ENCODE measurements around the gene HM13. TPM values are rescaled to one million over a fixed set of nuclear protein-coding genes. Genes with fewer than 3 reads are reported as not detected.
A peak's percentile ranks its signal among the peaks of the same experiment; 100 is the strongest.

Gene HM13
- total and polyA plus RNA-seq, 2 of the 13 experiments (the other 11 are each of a cell fraction or from before 2014, with no cell fraction given): 118 to 243 TPM

DNA sequence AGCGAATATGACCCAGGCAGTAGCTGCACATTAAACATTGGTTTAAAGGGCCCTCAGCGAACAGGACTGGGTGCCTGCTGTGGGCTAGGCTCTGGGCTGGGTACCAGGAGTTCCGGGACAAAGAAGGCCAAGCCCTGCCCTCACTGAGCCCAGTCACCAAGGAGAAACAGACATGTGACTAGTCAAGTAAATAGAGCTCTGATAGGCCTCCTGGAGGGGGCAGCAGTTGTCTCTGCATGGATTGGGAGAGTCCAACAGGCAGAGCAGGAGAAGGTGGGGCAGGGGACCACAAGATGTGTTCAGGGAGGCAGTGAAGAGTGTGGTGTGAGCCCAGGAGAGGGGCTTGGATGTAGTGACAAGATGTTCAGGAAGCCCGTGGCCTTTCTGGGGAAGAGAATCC, 3.1 kb downstream of the HM13 start (continued):
- TF ChIP-seq GMEB1 (CRISPR knock-in tag; IDR thresholded peaks at IDR 0.05; ENCODE audit: borderline replicate concordance) (no peak), TSC22D2 (CRISPR knock-in tag; IDR thresholded peaks at IDR 0.05; ENCODE audit: borderline replicate concordance) (no peak), MXD4 (CRISPR knock-in tag; IDR thresholded peaks at IDR 0.05) (no peak), KDM6A (CRISPR knock-in tag; IDR thresholded peaks at IDR 0.05; ENCODE audit: low read depth) (no peak), PTBP1 (IDR thresholded peaks at IDR 0.05; ENCODE audit: low read depth, low read length, poor library complexity, severe bottlenecking) (no peak), SOX13 (IDR thresholded peaks at IDR 0.05) (no peak), SOX13 (CRISPR knock-in tag; conservative IDR thresholded peaks at IDR 0.05 in 1 of 2, IDR thresholded peaks at IDR 0.05 in 1 of 2) (0 out of 4 replicates have a peak, but pooled peaks of 1 of the 2 experiments have one; percentile 49), ZNF205 (CRISPR knock-in tag; IDR thresholded peaks at IDR 0.05) (no peak), MLLT10 (CRISPR knock-in tag; IDR thresholded peaks at IDR 0.05) (no peak), ZNF3 (CRISPR knock-in tag; IDR thresholded peaks at IDR 0.05) (no peak), HMG20B (CRISPR knock-in tag; conservative IDR thresholded peaks at IDR 0.05) (no peak), ZNF431 (CRISPR knock-in tag; IDR thresholded peaks at IDR 0.05; ENCODE audit: borderline replicate concordance, low read depth) (no peak), RARA (CRISPR knock-in tag; IDR thresholded peaks at IDR 0.05) (no peak), EP300 (IDR thresholded peaks at IDR 0.05; ENCODE audit: low read depth in 2 of 2, low read length in 2 of 2) (no peak; a peak in 1 of 4 replicates), EP300 (CRISPR knock-in tag; IDR thresholded peaks at IDR 0.05; ENCODE audit: borderline replicate concordance) (no peak), PPARG (CRISPR knock-in tag; conservative IDR thresholded peaks at IDR 0.05) (no peak), ZNF616 (CRISPR knock-in tag; IDR thresholded peaks at IDR 0.05; ENCODE audit: low read depth) (no peak), HNF4A (CRISPR knock-in tag; IDR thresholded peaks at IDR 0.05) (peak; percentile 9; the same call in 1 of the 2 replicates), ZNF781 (CRISPR knock-in tag; IDR thresholded peaks at IDR 0.05; ENCODE audit: borderline replicate concordance, not compliant biosample characterization) (no peak), NFE2L2 (IDR thresholded peaks at IDR 0.05; ENCODE audit: low read length) (no peak), GPN1 (CRISPR knock-in tag; IDR thresholded peaks at IDR 0.05; ENCODE audit: borderline replicate concordance) (no peak), ZBTB21 (CRISPR knock-in tag; IDR thresholded peaks at IDR 0.05) (no peak), CHCHD3 (CRISPR knock-in tag; IDR thresholded peaks at IDR 0.05) (no peak), PRDM15 (CRISPR knock-in tag; IDR thresholded peaks at IDR 0.05) (no peak)
- TF ChIP-seq, protein P1, sequence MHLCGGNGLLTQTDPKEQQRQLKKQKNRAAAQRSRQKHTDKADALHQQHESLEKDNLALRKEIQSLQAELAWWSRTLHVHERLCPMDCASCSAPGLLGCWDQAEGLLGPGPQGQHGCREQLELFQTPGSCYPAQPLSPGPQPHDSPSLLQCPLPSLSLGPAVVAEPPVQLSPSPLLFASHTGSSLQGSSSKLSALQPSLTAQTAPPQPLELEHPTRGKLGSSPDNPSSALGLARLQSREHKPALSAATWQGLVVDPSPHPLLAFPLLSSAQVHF (CRISPR knock-in tag; IDR thresholded peaks at IDR 0.05): no peak
- TF ChIP-seq, protein P2, sequence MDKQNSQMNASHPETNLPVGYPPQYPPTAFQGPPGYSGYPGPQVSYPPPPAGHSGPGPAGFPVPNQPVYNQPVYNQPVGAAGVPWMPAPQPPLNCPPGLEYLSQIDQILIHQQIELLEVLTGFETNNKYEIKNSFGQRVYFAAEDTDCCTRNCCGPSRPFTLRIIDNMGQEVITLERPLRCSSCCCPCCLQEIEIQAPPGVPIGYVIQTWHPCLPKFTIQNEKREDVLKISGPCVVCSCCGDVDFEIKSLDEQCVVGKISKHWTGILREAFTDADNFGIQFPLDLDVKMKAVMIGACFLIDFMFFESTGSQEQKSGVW (CRISPR knock-in tag; IDR thresholded peaks at IDR 0.05; ENCODE audit: borderline replicate concordance): no peak

All from HepG2 (cell line).